GM19193 (cell line): ENCODE results near the gene LRRC49.

Experiments
- POLR2A ChIP-seq: IDR thresholded peaks from 4 replicates; pipeline ENCODE4 v1.6.1; 2011; ENCODE audit not compliant: insufficient read depth, insufficient read length; ENCODE audit errors: extremely low read depth

Gene LRRC49, protein sequence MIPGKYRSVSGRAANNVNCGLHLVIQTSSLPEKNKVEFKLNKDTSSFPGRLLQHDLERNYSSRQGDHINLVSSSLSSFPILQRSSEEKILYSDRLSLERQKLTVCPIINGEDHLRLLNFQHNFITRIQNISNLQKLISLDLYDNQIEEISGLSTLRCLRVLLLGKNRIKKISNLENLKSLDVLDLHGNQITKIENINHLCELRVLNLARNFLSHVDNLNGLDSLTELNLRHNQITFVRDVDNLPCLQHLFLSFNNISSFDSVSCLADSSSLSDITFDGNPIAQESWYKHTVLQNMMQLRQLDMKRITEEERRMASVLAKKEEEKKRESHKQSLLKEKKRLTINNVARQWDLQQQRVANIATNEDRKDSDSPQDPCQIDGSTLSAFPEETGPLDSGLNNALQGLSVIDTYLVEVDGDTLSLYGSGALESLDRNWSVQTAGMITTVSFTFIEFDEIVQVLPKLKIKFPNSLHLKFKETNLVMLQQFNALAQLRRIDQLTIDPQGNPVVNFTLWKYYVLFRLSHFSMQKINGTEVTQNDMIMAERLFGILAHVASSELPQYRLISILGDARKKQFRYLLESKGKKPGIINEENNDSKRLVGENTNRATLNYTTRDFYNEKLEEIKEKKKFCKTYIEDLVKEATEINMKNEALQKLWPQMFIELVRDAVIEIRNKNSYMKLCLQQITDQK

DNA sequence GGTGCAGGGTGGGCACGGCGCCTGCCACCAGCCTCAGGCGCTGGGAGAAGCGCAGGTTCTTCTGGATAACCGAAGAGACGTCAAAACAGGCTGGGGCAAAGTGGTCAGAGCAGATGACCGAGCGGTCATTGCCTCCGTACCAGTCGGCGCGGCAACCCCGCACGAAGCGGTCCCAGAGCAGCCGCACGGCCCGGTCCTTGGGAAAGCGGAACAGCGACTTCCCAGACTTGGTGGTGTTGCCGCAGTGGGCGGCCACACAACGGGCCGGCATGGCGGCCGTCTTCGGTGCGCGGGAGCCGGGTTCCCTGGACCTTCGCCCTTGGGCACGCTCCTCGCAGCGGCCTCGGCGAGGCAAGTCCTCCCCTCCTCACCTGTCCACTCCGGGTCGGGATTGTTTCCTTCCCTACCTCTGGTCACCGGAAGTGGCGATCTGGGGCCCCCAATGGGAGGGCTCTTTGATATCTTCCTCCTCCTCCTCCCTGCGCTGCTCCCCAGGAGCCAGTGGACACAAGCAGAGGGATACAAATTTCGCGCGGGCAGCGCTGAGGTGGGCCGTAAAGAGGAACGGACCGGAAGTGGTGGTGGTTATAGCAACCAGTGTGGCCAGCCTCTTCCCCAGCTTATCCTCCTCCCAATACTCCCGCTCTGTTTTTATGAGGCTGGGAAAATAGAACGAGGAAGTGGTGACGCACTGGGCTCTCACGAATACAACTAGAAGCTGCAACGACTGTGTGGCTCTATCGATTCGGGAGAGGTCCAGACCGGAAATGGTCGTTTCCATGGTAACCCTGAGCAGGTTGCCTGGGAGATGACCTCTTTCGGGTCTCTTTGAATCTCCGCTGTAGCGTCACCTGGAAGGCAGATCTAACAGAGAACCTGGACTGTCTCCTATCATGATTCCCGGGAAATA, at the start of gene LRRC49, which contains the start of gene THAP10:
TSS of gene LRRC49 (plus strand) at position 825 of the 910 bp plus-strand sequence. CDS start at position 894, 69 bp downstream.
TSS of gene THAP10 (minus strand) at position 432 of the 910 bp plus-strand sequence. CDS start at position 271, 161 bp downstream.
- TF ChIP-seq POLR2A, result no peak

DNA sequence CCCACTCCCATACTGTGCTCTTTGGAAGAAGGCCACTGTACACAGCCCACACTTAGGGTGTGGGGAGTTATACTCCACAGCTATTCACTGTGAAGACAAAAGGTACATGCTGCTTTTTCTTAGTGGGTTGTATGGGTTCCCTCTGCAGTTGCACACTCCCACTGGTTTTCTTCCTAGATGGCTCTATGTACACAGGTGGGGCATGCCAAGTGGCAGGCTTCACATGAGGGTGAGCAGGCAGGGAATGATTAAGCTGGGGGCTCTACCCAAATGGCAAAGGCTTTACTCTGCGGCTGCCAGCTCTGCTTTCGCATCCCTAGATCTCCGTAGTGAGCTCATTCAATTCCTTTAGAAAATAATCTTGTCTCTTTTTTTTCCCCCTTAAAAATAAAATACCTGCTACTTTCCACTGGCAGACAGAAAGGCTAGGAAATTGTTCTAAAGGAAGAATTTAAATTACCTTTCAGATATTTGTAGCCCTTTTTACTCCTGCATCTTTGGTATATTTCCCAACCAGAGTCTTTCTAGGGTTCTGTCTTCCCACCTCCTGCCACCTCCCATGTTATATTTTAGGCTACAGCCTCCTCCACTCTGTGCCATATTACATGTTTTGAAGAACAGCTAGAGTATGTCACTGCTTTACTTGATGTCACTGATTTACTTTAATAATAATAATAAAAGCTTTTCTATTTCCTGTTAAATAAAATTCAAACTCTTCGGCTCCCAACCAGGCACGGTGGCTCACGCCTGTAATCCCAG, 46.8 kb upstream of the LRRC49 start:
- TF ChIP-seq POLR2A, result no peak

DNA sequence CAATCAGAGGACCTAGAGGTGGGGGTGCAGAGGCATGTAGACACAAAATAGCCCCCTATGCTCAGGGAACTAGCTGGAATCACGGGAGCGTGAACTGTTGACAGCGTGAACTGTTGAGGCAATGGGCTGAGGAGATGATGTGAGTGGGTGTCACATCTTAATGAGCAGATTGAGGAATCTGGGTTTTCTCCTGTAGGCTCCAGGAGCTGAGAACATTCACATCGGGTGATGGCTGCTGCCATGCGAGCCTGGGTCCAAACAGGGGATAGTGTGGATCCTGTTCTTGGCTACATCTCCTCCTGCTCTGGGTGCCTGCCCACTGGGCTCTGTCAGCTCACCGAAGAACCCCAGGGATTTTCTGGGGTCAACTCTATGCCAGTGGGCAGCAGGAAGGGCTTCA, 40.7 kb upstream of the LRRC49 start:
- no peak for TF ChIP-seq POLR2A

DNA sequence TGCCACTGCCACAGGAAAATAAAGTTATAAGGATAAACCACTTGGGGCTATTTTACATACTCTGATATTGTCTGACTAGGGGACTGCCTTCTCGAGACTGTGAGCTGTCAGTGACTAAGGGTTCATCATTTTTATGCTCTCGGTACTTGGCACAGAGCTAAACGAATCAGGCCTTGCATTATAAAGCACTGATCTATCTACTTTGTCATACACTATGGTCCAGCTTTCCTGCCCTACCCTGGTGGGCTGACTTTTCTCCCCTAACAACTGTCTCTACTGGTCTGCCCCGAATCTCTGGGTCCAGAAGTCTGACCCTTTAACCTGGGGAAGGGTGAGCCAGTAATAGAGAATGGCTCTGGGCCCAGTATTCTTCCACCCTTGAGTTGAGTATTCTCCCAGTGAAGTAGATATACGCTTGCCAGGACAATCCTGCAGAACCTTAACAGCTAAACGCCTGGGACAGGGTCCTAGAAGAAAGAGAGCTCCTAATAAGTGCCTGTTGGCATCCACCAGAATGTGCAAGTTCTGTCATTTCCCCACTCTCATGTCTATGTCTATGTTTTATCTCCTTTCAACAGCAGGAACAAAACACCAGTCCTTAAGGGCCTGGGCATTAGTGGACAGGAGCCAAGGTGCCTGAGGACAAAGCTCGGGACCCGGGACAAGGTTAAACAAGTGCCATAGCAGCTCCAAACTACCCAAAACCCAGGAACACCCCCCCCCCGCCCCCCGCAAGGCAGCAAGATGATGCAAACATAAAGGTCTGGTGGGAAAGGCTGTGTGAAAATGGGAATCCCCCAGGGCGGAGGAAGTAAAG, 39.9 kb upstream of the LRRC49 start:
- no peak for TF ChIP-seq POLR2A

DNA sequence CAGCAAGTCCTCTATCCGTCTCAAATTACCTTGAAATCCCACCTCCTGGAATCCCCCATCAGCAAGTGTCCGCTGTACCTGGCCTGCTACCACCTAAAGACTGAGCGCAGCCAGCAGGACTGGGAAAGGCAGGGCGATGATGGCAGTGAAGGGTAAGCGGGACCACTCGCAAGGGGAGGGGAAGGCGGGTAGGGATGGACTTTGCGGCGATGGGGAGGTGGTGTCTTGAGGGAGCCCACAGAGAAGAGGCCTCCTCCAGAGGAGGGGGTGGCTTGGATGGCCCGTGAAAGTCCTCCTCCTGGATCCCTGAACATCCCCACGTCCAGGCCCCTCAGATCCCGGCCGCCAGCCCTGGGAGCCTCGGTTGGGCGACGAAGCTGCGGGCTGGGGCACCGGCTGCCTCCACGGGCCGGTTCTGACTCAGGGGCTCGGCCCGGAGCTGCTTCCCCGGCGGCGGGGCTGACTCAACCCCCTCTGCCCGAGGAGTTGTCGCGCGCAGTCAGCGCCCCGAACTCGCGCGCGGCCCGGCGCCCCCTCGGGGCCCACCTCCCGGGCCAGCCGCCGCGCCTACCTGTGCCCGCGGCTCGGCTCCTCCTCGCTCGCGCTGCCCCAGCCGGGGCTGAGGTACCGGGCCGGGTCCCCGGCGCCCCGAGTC, 39.2 kb upstream of the LRRC49 start:
- no peak for TF ChIP-seq POLR2A

DNA sequence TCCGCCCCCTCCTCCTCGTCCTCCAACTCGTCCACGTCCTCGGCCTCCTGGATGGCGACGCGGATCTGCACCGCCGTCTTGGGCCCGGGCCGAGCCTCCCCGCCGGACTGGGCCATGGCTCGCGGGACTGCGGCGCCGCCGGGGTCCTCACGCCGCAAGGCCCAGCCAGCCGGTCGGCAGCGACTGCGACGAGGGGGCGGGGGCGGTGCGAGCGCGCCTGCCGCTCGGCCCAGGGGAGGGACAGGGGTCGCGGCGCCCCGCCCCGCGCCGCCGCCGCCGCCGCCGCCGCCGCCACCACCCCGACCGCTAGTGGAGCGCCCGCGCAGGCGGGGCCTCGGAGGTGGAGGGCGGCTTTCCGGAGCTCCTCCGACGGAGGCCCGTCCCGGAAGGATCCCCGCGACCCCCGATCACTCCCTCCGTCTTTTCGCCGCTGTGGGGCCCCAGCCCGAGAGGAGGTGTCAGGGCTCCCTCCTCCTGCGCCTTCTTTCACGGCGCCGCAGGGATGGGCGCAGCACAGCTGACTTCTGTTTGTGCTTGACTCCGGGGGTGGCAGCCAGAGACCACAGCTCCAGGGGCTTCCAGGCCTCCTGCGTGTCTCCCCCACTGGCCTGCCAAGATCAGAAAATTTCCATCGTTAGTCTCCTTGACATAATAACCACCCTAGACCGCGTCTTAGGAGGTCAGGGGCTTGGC, 38.5 kb upstream of the LRRC49 start, which contains the start of gene LARP6:
TSS of gene LARP6 (minus strand) at position 185 of the 693 bp plus-strand sequence. CDS start at position 116, 69 bp downstream.
- TF ChIP-seq POLR2A, result no peak

DNA sequence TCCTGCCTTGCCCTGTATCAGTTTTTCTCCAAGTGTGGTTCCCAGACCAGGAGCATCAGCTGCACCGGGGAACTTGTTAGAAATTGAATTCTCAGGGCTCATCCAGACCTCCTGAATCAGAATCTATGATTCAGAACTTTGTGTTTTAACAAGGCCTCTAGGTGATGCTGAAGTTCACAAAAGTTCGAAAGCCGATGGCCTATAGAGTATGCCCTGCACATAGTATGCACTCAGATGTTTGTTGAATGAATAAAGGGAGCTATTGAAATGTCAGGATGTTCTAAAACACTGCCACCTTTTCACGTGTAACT, 38.0 kb upstream of the LRRC49 start:
- TF ChIP-seq POLR2A, result no peak

DNA sequence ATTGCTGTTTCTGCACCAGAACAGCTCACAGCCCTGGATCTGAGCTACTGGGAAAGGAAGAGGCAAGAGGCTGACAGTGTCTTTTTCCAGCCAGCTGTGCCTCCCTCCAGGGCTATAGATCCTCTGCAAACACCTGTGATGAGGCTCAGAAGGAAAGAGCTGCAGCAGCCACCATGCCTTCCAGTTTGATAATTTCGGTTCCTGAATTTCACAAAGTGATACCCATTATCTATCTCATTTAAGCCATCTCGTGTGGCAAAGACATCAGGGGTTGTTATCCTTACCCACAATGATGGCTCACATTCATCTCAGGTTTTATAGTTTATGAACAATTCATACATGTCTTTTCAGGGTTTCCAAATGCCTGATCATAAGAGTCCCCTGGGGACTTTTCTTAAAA, 36.9 kb upstream of the LRRC49 start:
- no peak for TF ChIP-seq POLR2A

DNA sequence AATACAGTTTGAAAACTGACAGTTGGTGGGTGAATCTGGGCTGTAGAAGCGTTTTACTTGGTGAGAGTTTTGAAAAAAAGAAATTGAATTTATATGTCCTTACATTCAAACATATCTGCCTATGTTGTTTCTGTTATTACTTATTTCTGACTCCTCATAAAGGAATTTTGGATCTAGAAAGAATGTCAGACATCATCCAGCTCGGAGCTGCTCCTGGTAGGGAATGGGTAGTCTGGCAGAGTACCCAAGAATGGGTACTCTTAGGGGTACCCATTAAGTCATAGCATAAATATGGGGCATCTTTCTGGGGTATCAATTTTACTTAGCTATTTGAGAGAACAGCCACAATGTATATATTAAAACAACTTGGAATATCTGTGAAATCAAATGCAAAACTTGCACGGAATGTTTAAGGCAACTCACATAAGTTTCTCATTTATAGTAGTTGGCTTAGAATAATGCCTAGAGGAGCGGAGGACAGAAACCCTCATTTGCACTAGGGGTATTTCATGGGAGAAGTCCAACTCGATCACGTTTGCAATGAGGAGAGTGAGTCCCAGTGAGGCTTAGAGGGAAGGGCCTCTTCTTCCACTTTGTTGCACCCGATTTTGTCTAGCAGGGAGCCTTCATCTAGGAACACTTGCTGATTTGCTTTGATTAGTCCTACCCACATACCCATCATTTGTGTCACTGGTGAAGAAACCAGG, 36.3 kb upstream of the LRRC49 start:
- TF ChIP-seq POLR2A, result no peak

DNA sequence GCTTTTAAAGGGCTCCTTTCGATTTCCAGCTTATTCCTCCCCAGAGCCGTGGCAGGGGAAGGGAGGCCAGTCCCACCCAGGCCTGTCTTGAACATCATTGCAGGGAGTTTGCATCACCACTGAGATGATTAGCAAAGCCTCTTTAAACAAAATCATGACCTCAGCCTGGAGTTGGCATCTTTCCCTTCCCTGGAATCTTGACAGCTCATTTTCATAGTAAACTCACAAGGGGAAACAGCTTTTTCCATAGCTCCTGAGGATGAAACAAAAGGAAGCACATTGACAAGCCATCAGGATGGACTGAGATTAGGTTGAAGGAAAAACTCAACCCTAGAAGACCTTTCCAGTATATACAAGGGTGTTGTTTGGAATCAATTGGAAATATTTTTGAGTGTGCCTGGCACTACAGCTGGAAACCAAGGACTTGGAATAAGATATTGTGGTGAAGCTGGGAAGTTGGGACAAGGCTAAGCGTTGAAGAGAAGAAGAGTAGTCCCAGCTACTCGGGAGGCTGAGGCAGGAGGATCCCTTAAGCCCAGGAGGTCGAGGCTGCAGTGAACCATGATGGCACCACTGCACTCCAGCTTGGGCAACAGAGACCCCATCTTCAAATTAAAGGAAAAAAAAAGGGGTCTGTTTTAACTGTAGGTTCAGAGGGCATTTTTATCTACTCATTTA, 35.6 kb upstream of the LRRC49 start:
- no peak for TF ChIP-seq POLR2A

DNA sequence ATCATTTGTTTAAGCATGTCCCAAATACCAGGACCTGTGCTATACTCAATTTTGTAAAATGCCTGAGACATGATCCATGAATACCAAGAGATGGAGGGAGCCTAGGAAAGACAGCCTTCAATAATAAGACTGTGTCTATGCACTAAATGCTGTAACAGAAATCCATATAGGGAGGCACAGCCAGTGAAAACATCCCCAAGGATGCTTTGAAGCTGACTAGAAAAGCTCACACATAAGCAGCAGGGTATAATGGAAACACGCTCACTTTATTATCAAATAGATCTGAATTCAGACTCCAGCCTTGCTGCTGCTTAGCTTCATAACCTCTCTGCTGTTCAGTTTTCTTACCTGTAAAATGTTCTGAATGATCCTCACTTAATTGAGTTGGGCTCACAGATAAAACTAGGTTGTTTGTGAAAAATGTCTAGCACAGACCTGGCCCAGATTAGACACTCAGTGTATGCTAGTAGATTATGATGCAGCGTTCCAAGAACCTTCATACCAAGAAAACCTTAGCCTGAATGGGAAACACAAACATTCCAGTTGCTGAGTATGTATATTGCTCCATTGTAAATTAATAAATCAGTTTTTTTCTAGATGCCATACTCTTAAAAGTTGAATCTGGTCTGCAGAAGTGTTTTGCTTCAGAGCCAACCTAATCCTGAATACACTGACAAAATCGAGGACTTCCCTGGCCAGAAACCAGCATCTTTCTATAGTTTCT, 34.9 kb upstream of the LRRC49 start:
- no peak for TF ChIP-seq POLR2A
